Calu3 (cell line): Measurements from ENCODE around the gene CALML3. TPM values are rescaled to one million over a fixed set of nuclear protein-coding genes. Genes with fewer than 3 reads are reported as not detected.

Source experiments
- BruUV-seq: library from RNA; stranded (reverse); fragments of 400-500 nt; replicated peaks from 2 replicates; lab custom pipeline; 2021; lab: Mats Ljungman, UMichigan
- CTCF ChIA-PET: fragments of 300-600 bp; sonication (Branson Sonifier 250); formaldehyde crosslinking; loops from one replicate; lab custom pipeline; 2022; ENCODE audit warnings: antibody characterized with exemption; lab: Charles Lee
- DNase-seq: peaks from one replicate; pipeline ENCODE4 v3.0.0; 2022
- H3K27ac Mint-ChIP-seq: one replicate; pipeline ENCODE4 v1.8.0; 2022; ENCODE audit warnings: mixed read lengths; ENCODE audit not compliant: unreplicated experiment
- H3K27me3 Mint-ChIP-seq: one replicate; pipeline ENCODE4 v1.8.0; 2022; ENCODE audit warnings: mixed read lengths; ENCODE audit not compliant: unreplicated experiment
- H3K36me3 Mint-ChIP-seq: one replicate; pipeline ENCODE4 v1.8.0; 2022; ENCODE audit warnings: mild to moderate bottlenecking, moderate library complexity, mixed read lengths; ENCODE audit not compliant: insufficient read depth, unreplicated experiment
- H3K4me1 Mint-ChIP-seq: one replicate; pipeline ENCODE4 v1.8.0; 2022; ENCODE audit warnings: mild to moderate bottlenecking, low read depth, mixed read lengths; ENCODE audit not compliant: unreplicated experiment
- H3K4me3 Mint-ChIP-seq: one replicate; pipeline ENCODE4 v1.8.0; 2022; ENCODE audit warnings: mild to moderate bottlenecking, low read depth, moderate library complexity, mixed read lengths; ENCODE audit not compliant: unreplicated experiment
- H3K9me3 Mint-ChIP-seq: one replicate; pipeline ENCODE4 v1.8.0; 2022; ENCODE audit warnings: low read depth, mixed read lengths; ENCODE audit not compliant: unreplicated experiment
- intact Hi-C: fragments of 100-400 bp; cut with micrococcal nuclease; formaldehyde crosslinking; loops from one replicate; pipeline ENCODE4 v1.10.0; 2022; ENCODE audit not compliant: unreplicated experiment
- total RNA-seq: library from RNA; stranded (reverse); gene quantifications from 2 replicates; pipeline ENCODE4 v1.2.3, GENCODE V29; 2022
- TF ChIP-seq, protein P1 (sequence below): fragments of 200-600 bp; IDR thresholded peaks from one replicate; pipeline ENCODE4 v1.8.0; 2022; ENCODE audit warnings: antibody characterized with exemption; ENCODE audit not compliant: unreplicated experiment

The CALML3 gene
- total RNA-seq, 1 experiment from 2014 or later = not detected

DNA sequence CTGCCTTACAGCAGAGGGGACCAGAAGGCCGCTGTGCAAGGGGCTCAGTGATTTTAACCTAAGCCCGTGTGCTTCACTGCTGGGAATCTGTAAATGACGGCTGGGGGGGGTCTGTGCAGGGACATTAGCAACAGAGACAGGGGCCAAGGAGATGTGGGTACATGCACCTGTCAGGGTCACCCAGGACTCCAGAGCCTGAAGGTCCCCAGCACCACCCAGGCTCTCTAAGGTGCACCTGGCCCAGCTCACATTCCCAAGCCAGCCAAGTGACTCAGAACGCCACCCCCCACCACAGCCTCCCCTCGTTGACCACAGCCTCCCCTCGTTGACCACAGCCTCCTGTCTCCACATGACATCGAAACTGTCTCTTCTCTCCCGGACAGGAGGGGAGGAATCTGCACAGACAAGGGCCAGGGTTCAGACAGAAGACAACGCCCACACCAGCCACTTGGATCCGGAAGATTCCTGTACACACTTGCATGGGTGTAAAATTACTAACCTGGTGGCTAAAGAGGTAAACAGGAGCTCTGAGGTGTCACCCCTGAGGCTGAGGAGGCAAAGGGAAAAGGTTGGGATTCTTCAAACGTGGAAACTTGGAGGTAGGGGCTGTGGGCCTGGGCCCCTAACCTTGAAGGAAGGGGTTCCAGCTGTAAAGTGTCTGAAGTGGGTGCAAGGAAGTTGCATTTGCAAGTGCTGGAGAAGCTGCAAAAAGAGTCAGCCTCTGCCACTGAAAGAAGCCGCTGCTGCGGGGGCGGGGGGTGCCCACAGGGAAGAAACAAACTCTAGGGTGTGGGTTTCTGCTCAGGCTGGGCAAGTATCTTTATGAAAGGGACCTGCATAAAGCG, 27.0 kb downstream of the CALML3 start:
- H3K9me3 Mint-ChIP-seq = no peaks in the 10 kb centered on the region
- peaks cover 12% of the 10 kb centered on the region for H3K36me3 Mint-ChIP-seq
- peak overlapping the region; percentile 33 for H3K4me3 Mint-ChIP-seq
- intact Hi-C loops = no loop called here
- peak overlapping the region; percentile 89 for H3K27ac Mint-ChIP-seq
- CTCF ChIA-PET = interaction anchor here (0.8 to 1.4 kb wide), 3 partner anchors 16 to 58 kb away, joined by 3 read pairs; no protein-coding TSS in a partner anchor
- no peaks in the 10 kb centered on the region for H3K27me3 Mint-ChIP-seq
- DNase-seq = peak; percentile 75
- TF ChIP-seq, protein P1, sequence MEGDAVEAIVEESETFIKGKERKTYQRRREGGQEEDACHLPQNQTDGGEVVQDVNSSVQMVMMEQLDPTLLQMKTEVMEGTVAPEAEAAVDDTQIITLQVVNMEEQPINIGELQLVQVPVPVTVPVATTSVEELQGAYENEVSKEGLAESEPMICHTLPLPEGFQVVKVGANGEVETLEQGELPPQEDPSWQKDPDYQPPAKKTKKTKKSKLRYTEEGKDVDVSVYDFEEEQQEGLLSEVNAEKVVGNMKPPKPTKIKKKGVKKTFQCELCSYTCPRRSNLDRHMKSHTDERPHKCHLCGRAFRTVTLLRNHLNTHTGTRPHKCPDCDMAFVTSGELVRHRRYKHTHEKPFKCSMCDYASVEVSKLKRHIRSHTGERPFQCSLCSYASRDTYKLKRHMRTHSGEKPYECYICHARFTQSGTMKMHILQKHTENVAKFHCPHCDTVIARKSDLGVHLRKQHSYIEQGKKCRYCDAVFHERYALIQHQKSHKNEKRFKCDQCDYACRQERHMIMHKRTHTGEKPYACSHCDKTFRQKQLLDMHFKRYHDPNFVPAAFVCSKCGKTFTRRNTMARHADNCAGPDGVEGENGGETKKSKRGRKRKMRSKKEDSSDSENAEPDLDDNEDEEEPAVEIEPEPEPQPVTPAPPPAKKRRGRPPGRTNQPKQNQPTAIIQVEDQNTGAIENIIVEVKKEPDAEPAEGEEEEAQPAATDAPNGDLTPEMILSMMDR = no peak
- H3K4me1 Mint-ChIP-seq = peaks cover 12% of the 10 kb centered on the region
- no TSS peak for BruUV-seq

GRCh38 chr10:5552376-5553321, 27.9 kb downstream of the CALML3 start:
- intact Hi-C loops = no loop called here
- TF ChIP-seq, protein P1 = no peak
- BruUV-seq = no TSS peak
- H3K4me3 Mint-ChIP-seq = peak overlapping the region; percentile 33
- no peaks in the 10 kb centered on the region for H3K27me3 Mint-ChIP-seq
- H3K36me3 Mint-ChIP-seq = peaks cover 12% of the 10 kb centered on the region
- peaks cover 12% of the 10 kb centered on the region for H3K4me1 Mint-ChIP-seq
- CTCF ChIA-PET = interaction anchor here (0.8 to 1.4 kb wide), 3 partner anchors 15 to 57 kb away, joined by 3 read pairs; no protein-coding TSS in a partner anchor
- H3K27ac Mint-ChIP-seq = peak overlapping the region; percentile 24
- no peak for DNase-seq
- H3K9me3 Mint-ChIP-seq = no peaks in the 10 kb centered on the region

GRCh38 chr10:5553400-5554170, 28.8 kb downstream of the CALML3 start:
- Mint-ChIP-seq H3K27me3 (no peaks in the 10 kb centered on the region), H3K4me1 (peaks cover 12% of the 10 kb centered on the region), H3K27ac (no peak overlapping the region), H3K4me3 (no peak overlapping the region), H3K36me3 (peaks cover 12% of the 10 kb centered on the region), H3K9me3 (no peaks in the 10 kb centered on the region)
- TF ChIP-seq, protein P1 = no peak
- intact Hi-C loops = no loop called here
- DNase-seq = no peak
- no TSS peak for BruUV-seq
- CTCF ChIA-PET = no interaction called here
